HL-60 (cell line): Measurements from ENCODE around the gene PDRG1.

Experiments
- DNase-seq, 2 experiments: peaks; one replicate each; pipeline ENCODE4 v3.0.0-alpha.2; 2010 to 2020; ENCODE audit warnings: low read depth in 1 of 2, low spot score in 1 of 2
- H3K27ac ChIP-seq: fragments of 250-450 bp; sonication (Bioruptor Pico); replicated peaks from 2 replicates; pipeline ENCODE4 v1.5.1; 2020; ENCODE audit warnings: mild to moderate bottlenecking, moderate library complexity
- H3K27me3 ChIP-seq: fragments of 250-450 bp; sonication (Bioruptor Pico); 2 replicates; pipeline ENCODE4 v1.5.1; 2021; ENCODE audit warnings: mild to moderate bottlenecking, moderate library complexity; ENCODE audit not compliant: insufficient read depth, poor library complexity, severe bottlenecking
- H3K4me3 ChIP-seq: replicated peaks from 2 replicates; pipeline ENCODE4 v1.5.1; 2011; ENCODE audit warnings: mild to moderate bottlenecking, control low read depth, low read length; ENCODE audit not compliant: insufficient read depth
- GABPA ChIP-seq: IDR thresholded peaks from 2 replicates; pipeline ENCODE4 v1.6.1; 2012; ENCODE audit warnings: low read depth
- POLR2AphosphoS5 ChIP-seq: IDR thresholded peaks from 2 replicates; pipeline ENCODE4 v1.6.1; 2012; ENCODE audit warnings: low read depth
- REST ChIP-seq: IDR thresholded peaks from 2 replicates; pipeline ENCODE4 v1.6.1; 2012; ENCODE audit warnings: low read depth; ENCODE audit not compliant: insufficient replicate concordance
- SPI1 ChIP-seq: IDR thresholded peaks from 2 replicates; pipeline ENCODE4 v1.6.1; 2012; ENCODE audit warnings: low read depth, mild to moderate bottlenecking, borderline replicate concordance
- TF ChIP-seq, protein P1 (sequence below): IDR thresholded peaks from one replicate; pipeline ENCODE4 v1.5.1; 2011; ENCODE audit warnings: low read length, control low read depth, inconsistent platforms; ENCODE audit not compliant: insufficient read depth

Gene PDRG1

DNA sequence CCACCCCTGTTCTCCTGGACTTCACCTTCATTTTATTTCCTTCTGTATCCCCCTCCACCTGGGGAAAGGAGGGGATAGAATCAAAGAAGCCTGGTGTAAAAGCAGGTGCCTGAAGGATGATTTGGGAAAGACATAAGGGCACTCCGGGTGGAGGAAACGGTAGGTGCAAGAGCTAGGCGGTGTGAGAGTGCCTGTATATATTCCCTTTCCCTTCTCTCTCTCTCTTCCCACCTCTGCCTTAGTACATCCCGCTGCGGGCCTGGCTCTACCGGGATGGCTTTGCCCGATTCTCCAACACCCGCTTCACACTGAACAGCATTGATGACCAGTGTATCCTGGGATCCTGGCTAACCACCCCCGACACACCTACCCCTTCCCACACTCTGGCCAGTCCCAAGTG lies 26.2 kb downstream of the PDRG1 start:
- Histone ChIP-seq H3K27ac (no peak overlapping the region), H3K4me3 (no peak overlapping the region), H3K27me3 (no peaks in the 10 kb centered on the region)
- no peak for DNase-seq
- TF ChIP-seq POLR2AphosphoS5 (no peak), REST (no peak), GABPA (no peak), SPI1 (no peak)
- TF ChIP-seq, protein P1, sequence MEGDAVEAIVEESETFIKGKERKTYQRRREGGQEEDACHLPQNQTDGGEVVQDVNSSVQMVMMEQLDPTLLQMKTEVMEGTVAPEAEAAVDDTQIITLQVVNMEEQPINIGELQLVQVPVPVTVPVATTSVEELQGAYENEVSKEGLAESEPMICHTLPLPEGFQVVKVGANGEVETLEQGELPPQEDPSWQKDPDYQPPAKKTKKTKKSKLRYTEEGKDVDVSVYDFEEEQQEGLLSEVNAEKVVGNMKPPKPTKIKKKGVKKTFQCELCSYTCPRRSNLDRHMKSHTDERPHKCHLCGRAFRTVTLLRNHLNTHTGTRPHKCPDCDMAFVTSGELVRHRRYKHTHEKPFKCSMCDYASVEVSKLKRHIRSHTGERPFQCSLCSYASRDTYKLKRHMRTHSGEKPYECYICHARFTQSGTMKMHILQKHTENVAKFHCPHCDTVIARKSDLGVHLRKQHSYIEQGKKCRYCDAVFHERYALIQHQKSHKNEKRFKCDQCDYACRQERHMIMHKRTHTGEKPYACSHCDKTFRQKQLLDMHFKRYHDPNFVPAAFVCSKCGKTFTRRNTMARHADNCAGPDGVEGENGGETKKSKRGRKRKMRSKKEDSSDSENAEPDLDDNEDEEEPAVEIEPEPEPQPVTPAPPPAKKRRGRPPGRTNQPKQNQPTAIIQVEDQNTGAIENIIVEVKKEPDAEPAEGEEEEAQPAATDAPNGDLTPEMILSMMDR = no peak

- H3K4me3 ChIP-seq = no peak overlapping the region
- no peak for DNase-seq
- TF ChIP-seq GABPA = no peak
- no peak for TF ChIP-seq SPI1
- TF ChIP-seq, protein P1 = no peak
- no peak for TF ChIP-seq POLR2AphosphoS5
- no peak for TF ChIP-seq REST
- no peaks in the 10 kb centered on the region for H3K27me3 ChIP-seq
- H3K27ac ChIP-seq = no peak overlapping the region
Measured at GRCh38 chr20:31924561-31924960, 27.3 kb downstream of the PDRG1 start.

GRCh38 chr20:31923388-31924331 lies 28.2 kb downstream of the PDRG1 start:
- TF ChIP-seq GABPA (no peak), REST (no peak), POLR2AphosphoS5 (no peak), SPI1 (no peak)
- TF ChIP-seq, protein P1 = no peak
- peak in 1 of 2 experiments; percentile 28 for DNase-seq
- Histone ChIP-seq H3K27me3 (no peaks in the 10 kb centered on the region), H3K27ac (no peak overlapping the region), H3K4me3 (no peak overlapping the region)
